GM21717 (cell line): ENCODE measurements around the gene EDEM3.
"Not testable (repeated sequence)": the region's sequence is repeated elsewhere in the genome, so short reads cannot be mapped to it uniquely, and the experiment has no call there.

Source experiments
- ATAC-seq: cut with Tn5 transposase; IDR thresholded peaks from one replicate; pipeline ENCODE4 v1.9.1; 2021; ENCODE audit warnings: mild to moderate bottlenecking, moderate library complexity; ENCODE audit not compliant: unreplicated experiment

EDEM3 gene, protein sequence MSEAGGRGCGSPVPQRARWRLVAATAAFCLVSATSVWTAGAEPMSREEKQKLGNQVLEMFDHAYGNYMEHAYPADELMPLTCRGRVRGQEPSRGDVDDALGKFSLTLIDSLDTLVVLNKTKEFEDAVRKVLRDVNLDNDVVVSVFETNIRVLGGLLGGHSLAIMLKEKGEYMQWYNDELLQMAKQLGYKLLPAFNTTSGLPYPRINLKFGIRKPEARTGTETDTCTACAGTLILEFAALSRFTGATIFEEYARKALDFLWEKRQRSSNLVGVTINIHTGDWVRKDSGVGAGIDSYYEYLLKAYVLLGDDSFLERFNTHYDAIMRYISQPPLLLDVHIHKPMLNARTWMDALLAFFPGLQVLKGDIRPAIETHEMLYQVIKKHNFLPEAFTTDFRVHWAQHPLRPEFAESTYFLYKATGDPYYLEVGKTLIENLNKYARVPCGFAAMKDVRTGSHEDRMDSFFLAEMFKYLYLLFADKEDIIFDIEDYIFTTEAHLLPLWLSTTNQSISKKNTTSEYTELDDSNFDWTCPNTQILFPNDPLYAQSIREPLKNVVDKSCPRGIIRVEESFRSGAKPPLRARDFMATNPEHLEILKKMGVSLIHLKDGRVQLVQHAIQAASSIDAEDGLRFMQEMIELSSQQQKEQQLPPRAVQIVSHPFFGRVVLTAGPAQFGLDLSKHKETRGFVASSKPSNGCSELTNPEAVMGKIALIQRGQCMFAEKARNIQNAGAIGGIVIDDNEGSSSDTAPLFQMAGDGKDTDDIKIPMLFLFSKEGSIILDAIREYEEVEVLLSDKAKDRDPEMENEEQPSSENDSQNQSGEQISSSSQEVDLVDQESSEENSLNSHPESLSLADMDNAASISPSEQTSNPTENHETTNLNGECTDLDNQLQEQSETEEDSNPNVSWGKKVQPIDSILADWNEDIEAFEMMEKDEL

DNA sequence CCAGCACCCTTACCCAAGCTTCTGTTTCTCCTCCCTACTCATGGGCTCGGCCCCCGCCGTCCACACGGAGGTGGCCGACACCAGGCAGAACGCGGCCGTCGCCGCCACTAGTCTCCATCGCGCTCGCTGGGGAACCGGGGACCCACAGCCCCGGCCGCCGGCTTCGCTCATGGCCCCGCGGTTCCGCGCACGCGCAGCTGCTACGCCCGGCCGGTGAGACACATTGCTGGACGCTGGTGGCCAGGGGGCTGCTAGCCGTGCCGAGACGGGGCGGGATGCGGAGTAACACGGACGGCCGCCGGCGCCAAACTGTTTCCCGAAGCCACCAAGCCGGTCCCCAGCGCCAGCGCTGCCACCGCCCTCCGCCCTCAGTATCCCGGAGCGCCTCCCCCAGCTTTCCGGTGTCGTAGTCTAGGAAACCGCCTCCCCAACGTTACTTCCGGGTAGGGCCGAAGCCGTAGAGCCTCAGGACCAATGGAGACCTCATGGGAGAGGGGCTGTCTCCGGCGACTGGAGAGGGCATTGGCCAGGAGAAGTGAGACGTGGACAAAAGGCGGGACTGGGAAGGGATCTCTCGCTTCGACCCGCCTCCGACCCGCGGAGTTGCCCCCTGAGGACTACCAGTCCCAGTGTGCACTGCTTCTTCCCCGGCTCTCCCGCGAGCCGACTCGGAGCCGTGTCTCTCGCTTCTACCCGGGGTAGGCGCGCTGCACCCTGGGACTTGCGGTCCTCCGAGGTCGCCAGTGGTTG lies at the start of gene EDEM3:
Gene EDEM3 (minus strand): TSS at position 383 of the 750 bp plus-strand sequence. CDS start 212 bp downstream, at position 171.
- peak; percentile 95 for ATAC-seq

GRCh38 chr1:184804220-184804619 lies 49.6 kb upstream of the EDEM3 start:
- ATAC-seq, result no peak

- ATAC-seq, result no peak
Measured at GRCh38 chr1:184803180-184803492, 48.5 kb upstream of the EDEM3 start.

- no peak for ATAC-seq
Measured at GRCh38 chr1:184802354-184803179, 47.9 kb upstream of the EDEM3 start.

DNA sequence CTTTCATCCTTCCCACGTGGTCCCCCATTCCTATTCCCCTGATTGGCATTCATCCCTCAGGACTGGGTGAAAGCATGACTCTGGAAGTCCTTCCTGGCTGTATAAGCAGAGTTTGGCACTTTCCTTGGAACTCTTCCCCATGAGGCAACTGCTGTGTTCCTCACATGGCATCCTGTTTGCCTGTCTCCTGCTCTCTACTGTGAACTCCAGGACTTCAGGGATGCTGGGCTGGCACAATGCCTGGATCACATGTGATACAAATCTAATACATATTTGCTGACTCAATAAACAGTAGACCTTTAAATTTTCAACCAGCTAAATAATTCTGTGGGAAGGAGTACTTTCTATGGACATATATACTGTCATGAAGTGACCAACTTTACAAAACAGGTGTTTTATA lies 46.8 kb upstream of the EDEM3 start:
- no peak for ATAC-seq

- no peak for ATAC-seq
Measured at GRCh38 chr1:184800876-184801275, 46.2 kb upstream of the EDEM3 start.

- ATAC-seq, result no peak
Measured at GRCh38 chr1:184793967-184794366, 39.3 kb upstream of the EDEM3 start.

GRCh38 chr1:184792450-184792969 lies 37.9 kb upstream of the EDEM3 start:
- no peak for ATAC-seq

GRCh38 chr1:184791550-184791900 lies 36.9 kb upstream of the EDEM3 start:
- ATAC-seq, result no peak

DNA sequence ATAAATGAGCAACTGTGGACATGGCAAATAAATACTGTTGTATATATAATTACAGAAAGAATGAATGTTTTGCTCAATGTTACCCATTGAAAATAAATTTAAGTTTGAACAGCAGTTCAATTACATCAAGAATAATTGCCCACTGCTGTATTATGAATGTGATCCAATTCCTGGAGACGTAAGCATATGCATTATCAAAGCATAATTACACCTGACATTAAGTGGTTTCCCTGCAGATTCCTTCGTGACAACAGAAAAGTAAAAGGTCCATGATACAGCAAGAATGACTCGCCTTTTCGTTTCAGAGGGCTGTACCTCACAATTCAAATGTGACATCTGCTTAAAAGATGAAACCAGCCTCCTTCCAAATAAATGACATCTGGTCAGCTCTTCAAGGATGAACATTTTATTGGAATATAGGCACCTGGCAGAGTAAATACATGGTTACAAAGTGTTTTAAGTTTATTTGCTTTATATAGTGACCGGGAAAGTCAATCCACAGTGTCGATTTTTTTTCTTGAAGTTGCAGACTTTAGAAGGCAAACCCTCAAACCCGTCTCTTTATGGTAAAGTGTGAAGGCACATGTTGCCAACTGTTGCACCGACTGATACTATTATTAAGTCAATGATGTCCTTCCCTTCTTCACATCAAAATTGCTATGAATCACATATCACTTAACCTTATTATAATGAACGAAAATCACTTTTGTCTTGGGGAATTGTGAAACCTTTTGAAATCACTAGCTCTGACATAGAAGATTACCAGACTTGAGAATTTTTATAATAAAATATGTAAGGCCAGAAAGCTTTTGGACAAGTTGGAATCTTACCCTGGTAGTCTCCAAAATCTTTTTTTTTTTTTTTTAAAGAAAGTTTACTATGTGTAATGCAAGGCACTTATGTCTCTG lies 36.2 kb upstream of the EDEM3 start:
- ATAC-seq, result no peak

DNA sequence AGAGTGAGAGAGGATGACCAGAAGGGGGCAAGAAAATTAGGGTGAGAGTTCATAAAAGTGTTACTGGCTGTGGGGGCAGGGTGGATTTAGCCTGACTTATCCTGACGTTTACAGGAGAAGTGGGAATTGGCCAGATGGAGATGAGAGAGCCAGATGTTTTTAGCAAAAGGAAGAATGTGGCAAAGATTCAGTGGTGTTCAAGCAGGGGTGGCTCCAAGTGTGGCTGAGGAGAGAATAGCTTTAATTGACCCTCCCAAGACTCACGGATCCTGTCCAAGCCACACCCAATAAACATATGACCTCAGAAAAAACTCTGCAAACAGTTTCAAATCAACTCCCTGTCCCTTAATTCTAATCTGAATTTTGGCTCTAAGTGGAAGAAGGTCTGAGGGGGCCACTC lies 35.2 kb upstream of the EDEM3 start:
- ATAC-seq, result no peak

- no peak for ATAC-seq
Measured at GRCh38 chr1:184788970-184789369, 34.3 kb upstream of the EDEM3 start.

- no peak for ATAC-seq
Measured at GRCh38 chr1:184785529-184785928, 30.9 kb upstream of the EDEM3 start.

DNA sequence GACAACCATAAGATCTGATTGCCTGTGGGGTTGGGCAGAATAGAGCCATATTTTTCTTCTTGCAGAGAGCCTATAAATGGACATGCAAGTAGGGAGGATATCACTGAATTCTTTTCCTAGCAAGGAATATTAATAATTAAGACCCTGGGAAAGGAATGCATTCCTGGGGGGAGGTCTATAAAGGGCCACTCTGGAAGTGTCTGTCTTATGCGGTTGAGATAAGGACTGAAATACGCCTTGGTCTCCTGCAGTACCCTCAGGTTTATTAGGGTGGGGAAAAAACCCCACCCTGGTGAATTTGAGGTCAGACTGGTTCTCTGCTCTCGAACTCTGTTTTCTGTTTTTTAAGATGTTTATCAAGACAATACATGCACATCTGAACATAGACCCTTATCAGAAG lies 29.1 kb upstream of the EDEM3 start:
- ATAC-seq, result not testable (repeated sequence)

DNA sequence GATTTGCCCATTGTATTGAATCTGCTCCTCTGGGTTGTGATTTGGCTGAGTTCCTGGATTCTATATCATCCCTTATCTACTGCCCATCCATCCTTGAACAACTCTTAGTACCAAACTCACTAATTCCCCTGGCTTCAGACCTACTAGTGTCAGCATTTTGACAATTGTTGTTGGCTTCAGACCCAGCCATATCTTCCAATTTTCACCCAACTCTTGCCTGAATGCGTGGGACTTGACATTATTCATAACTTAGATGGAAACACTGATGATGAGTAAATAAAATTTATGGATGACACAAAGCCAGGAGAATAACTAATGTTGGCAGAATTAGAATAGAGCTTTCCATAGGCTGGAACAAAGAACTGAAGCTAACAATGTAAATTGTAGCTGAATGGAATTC lies 27.3 kb upstream of the EDEM3 start:
- ATAC-seq, result no peak

DNA sequence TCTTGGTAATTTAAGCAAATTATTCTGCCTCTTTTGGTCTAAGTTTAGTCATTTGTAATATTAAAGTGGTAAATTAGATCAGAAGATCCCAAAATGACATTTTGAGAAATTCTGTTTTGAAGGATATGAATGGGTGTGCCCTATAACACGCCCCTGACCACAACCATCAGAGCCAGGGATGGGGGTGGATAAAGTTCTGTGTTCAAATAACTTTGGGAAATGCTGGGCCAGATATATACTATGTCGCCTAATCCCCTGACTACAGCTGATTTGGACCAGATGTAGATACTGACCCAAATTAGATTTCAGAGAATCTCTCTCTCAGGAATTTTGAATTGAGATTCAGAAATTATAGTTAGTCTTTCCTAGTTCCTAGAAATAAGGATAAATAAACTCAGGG lies 21.2 kb upstream of the EDEM3 start:
- no peak for ATAC-seq

DNA sequence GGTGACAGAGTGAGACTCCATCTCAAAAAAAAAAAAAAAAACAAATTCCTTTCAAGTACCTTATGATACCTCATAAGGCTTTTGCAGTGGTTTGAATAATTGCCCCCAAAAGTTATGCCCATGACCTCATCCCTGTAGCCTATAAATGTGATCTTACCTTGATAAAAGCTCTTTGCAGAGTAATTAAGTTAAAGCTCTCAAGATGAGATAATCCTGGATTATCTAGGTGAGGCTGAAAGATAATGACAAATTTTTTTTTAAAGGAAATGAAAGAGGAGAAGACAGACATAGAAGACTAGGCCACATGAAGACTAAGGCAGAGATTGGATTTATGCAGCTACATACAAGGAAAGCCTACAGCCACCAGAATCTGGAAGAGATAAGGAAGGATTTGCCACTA lies 20.7 kb upstream of the EDEM3 start:
- ATAC-seq, result no peak

DNA sequence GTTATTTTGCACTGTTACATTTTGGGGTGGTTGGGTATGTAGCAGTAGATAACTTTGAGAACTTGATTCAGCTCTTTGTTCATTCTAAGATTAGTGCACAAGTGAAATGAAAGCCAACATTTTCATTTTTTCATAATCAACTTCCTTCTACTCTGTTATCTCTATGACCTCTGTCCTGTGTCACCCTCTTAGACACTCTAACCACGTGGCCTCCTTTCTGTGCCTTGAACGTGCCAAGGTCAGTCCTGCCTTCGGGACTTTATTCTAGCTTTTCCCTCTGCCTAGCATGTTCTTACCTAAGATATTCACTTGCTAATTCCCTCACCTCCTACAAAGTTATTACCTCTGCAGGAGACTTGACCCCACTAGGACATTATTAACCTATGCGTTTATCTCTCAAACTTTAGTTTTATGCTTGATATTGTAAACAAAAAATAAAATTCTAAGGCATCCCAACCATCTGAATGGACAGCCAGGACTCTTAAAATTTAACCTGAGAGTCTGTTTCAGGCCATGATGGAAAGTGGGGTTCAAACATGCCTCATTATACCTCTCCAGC lies 19.2 kb upstream of the EDEM3 start:
- ATAC-seq, result no peak

GRCh38 chr1:184771190-184771691 lies 16.6 kb upstream of the EDEM3 start:
- ATAC-seq, result no peak
